ENCODE data around the gene MRPL49.

MRPL49 gene

DNA sequence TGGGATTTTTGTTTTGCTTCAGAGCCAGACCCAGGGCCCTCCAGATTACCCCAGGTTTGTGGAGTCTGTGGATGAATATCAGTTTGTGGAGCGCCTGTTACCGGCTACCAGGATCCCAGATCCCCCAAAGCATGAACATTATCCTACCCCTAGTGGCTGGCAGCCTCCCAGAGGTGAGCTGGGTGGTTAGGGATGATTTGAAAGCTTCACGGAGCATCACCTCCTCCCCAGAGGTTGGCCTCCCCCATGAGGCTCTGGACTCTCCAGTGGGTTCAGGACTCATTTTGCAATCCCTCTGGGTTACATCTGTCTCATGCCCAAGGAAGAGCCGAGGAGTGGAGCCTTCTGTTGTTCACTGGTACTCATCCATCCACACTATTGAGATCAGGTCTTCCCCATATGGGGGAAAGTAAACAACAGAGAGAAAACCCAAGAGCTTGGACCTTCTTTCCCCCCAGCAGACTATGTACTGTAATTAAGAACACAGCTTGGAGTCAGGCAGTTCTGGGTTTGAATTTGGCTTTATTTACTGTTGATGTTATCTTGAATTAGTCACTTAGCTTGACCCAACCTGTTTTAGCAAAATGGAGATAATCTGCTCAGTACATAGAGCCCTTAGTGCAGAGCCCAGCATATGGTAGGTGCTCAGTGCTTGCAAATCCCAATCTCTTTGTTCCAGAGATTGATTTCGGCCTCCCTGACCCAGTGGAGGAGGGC is 2.5 kb downstream of the MRPL49 start (continued):
- TF ChIP-seq, protein P1, sequence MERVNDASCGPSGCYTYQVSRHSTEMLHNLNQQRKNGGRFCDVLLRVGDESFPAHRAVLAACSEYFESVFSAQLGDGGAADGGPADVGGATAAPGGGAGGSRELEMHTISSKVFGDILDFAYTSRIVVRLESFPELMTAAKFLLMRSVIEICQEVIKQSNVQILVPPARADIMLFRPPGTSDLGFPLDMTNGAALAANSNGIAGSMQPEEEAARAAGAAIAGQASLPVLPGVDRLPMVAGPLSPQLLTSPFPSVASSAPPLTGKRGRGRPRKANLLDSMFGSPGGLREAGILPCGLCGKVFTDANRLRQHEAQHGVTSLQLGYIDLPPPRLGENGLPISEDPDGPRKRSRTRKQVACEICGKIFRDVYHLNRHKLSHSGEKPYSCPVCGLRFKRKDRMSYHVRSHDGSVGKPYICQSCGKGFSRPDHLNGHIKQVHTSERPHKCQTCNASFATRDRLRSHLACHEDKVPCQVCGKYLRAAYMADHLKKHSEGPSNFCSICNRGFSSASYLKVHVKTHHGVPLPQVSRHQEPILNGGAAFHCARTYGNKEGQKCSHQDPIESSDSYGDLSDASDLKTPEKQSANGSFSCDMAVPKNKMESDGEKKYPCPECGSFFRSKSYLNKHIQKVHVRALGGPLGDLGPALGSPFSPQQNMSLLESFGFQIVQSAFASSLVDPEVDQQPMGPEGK (CRISPR knock-in tag; IDR thresholded peaks at IDR 0.05; ENCODE audit: borderline replicate concordance) = no peak
- TF ChIP-seq PPARA (CRISPR knock-in tag; IDR thresholded peaks at IDR 0.05; ENCODE audit: borderline replicate concordance) = no peak
- no peak for TF ChIP-seq RARB (CRISPR knock-in tag; IDR thresholded peaks at IDR 0.05)
- no peak for TF ChIP-seq ESRRG (CRISPR knock-in tag; IDR thresholded peaks at IDR 0.05)
- TF ChIP-seq ZFP3 (CRISPR knock-in tag; IDR thresholded peaks at IDR 0.05) = no peak
- TF ChIP-seq ZFP30 (CRISPR knock-in tag; IDR thresholded peaks at IDR 0.05) = no peak
- TF ChIP-seq ZNF565 (CRISPR knock-in tag; conservative IDR thresholded peaks at IDR 0.05; ENCODE audit: low read depth) = no peak
- TF ChIP-seq ISL1 (CRISPR knock-in tag; IDR thresholded peaks at IDR 0.05) = no peak
- TF ChIP-seq ARNTL (CRISPR knock-in tag; IDR thresholded peaks at IDR 0.05; ENCODE audit: borderline replicate concordance, low read depth) = no peak

DNA sequence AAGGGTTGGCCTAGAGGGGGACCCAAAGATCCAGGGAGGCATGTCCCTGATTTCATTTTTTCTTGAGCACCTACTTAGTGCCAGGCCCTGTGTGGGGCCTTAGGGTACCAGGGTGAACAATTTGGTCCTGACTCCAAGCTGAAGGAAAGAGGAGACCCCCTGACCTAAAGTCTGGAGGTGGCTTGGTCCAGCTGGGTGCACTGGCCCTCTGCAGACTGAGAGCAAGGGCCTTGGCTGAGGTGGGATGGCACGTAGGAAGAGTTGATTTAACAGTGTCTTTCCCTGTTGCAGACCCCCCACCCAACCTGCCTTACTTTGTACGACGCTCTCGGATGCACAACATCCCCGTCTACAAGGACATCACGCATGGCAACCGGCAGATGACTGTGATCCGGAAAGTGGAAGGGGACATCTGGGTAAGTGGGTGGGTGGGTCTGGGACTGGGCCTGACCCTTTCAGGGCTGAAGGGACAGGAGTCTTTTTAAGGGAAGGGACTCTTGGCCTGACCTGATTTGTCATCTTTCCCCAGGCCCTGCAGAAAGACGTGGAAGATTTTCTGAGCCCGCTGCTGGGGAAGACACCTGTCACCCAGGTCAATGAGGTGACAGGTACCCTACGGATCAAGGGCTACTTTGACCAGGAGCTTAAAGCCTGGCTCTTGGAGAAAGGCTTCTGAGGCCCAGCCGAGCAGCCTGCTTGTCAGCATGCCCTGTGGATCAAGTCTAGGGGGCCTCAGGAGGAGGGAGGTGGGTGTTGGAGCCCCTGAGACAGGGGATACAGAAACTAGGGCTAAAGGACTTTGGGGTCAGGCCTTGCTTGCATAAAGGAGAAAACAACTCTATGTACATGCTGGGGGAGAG is 3.3 kb downstream of the MRPL49 start:
- no peak for ATAC-seq
- TF ChIP-seq, protein P2, sequence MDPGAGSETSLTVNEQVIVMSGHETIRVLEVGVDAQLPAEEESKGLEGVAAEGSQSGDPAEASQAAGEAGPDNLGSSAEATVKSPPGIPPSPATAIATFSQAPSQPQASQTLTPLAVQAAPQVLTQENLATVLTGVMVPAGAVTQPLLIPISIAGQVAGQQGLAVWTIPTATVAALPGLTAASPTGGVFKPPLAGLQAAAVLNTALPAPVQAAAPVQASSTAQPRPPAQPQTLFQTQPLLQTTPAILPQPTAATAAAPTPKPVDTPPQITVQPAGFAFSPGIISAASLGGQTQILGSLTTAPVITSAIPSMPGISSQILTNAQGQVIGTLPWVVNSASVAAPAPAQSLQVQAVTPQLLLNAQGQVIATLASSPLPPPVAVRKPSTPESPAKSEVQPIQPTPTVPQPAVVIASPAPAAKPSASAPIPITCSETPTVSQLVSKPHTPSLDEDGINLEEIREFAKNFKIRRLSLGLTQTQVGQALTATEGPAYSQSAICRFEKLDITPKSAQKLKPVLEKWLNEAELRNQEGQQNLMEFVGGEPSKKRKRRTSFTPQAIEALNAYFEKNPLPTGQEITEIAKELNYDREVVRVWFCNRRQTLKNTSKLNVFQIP (CRISPR knock-in tag; IDR thresholded peaks at IDR 0.05; ENCODE audit: borderline replicate concordance, low read depth) = no peak
- TF ChIP-seq ISL1 (CRISPR knock-in tag; IDR thresholded peaks at IDR 0.05) = no peak
- no peak for TF ChIP-seq OSR1 (CRISPR knock-in tag; IDR thresholded peaks at IDR 0.05)
- no peak for TF ChIP-seq ZNF8 (CRISPR knock-in tag; IDR thresholded peaks at IDR 0.05)
- no peak for TF ChIP-seq ZC3H10 (CRISPR knock-in tag; IDR thresholded peaks at IDR 0.05)
- TF ChIP-seq RARB (CRISPR knock-in tag; IDR thresholded peaks at IDR 0.05) = no peak
- TF ChIP-seq TCF4 (CRISPR knock-in tag; IDR thresholded peaks at IDR 0.05; ENCODE audit: borderline replicate concordance) = no peak

DNA sequence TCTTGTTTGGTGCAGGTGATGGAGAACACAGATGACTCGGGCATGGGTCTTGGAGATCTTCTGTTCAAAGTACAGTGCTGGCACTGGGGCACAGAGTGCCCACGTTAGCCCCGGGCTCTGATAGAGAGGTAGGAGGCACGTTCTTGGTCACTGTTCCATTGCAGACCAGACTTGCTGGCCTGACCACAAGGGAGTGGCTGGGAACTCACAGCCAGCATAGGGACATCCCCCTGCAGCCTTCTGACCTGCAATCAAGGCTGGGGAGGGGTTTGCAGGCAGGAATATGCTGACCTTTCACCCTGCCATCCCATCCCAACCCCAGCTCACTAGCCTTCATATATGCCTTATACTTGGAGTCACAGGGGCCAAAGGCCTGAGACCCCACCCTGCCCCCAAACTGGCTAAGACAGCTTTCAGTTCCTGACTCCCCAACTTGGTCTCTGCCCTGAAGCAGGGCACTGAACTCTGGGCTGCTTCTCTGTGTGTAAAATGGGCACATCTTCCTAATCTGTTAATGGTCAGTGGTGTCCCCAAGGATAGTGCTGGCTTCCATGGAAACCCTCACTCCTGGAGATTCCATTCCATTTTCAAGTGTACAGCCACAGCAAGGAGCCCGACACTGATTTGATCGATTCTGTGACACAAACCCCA is 4.6 kb downstream of the MRPL49 start:
- ATAC-seq = no peak
- TF ChIP-seq OSR1 (CRISPR knock-in tag; IDR thresholded peaks at IDR 0.05) (no peak), ZNF565 (CRISPR knock-in tag; conservative IDR thresholded peaks at IDR 0.05; ENCODE audit: low read depth) (no peak), ARNTL (CRISPR knock-in tag; IDR thresholded peaks at IDR 0.05; ENCODE audit: borderline replicate concordance, low read depth) (no peak), GLIS3 (CRISPR knock-in tag; IDR thresholded peaks at IDR 0.05) (no peak), PPARA (CRISPR knock-in tag; IDR thresholded peaks at IDR 0.05; ENCODE audit: borderline replicate concordance) (no peak), RARB (CRISPR knock-in tag; IDR thresholded peaks at IDR 0.05) (no peak), ZC3H10 (CRISPR knock-in tag; IDR thresholded peaks at IDR 0.05) (no peak), ZNF8 (CRISPR knock-in tag; IDR thresholded peaks at IDR 0.05) (no peak), ISL1 (CRISPR knock-in tag; IDR thresholded peaks at IDR 0.05) (no peak), TCF4 (CRISPR knock-in tag; IDR thresholded peaks at IDR 0.05; ENCODE audit: borderline replicate concordance) (no peak)

DNA sequence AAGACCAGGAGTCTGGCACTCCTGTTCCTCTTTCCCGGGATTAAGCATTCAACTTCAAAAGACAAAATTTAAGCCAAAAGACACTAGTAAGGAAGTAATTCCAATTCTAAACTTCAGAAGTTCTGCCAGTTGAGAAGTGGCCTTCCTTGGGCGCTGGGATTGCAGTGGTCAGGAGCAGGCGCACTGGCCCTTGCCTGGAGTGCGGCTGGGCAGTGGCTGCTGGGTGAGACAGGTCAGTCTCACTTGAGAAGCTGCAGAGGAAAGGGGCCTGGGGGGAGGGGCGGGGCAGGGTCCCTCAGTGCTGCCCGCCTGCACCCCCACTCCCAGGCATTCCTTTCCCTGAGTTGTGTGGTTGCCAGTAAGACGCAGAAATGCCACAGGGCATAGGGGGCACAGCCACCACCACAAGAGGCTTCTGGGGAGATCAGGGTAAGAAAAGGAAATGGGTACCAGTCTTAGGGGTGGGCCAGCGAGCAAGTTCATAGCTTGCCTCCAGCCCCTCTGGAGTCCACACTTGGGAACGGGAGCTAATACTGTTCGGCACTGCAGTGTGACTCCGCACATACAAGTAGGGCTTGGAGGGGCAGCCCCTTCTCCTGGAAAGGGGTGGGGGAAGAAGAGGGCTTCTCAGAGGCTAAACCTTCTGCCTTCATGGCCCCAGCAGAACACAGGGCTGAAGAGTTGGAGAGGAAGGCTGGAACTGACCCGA is 5.5 kb downstream of the MRPL49 start:
- ATAC-seq = no peak; the same call in 2 of the 3 replicates
- TF ChIP-seq, protein P2 (CRISPR knock-in tag; IDR thresholded peaks at IDR 0.05; ENCODE audit: borderline replicate concordance, low read depth) = no peak
- TF ChIP-seq ZNF8 (CRISPR knock-in tag; IDR thresholded peaks at IDR 0.05) = no peak
- no peak for TF ChIP-seq TCF4 (CRISPR knock-in tag; IDR thresholded peaks at IDR 0.05; ENCODE audit: borderline replicate concordance)
- TF ChIP-seq, protein P1 (CRISPR knock-in tag; IDR thresholded peaks at IDR 0.05; ENCODE audit: borderline replicate concordance) = no peak
- no peak for TF ChIP-seq ZNF70 (CRISPR knock-in tag; IDR thresholded peaks at IDR 0.05)
- TF ChIP-seq RARB (CRISPR knock-in tag; IDR thresholded peaks at IDR 0.05) = no peak
- TF ChIP-seq ESRRG (CRISPR knock-in tag; IDR thresholded peaks at IDR 0.05) = no peak
- TF ChIP-seq ISL1 (CRISPR knock-in tag; IDR thresholded peaks at IDR 0.05) = no peak
- no peak for TF ChIP-seq OSR1 (CRISPR knock-in tag; IDR thresholded peaks at IDR 0.05)
- no peak for TF ChIP-seq GLIS3 (CRISPR knock-in tag; IDR thresholded peaks at IDR 0.05)
- no peak for TF ChIP-seq ZNF565 (CRISPR knock-in tag; conservative IDR thresholded peaks at IDR 0.05; ENCODE audit: low read depth)
- no peak for TF ChIP-seq TOX (CRISPR knock-in tag; IDR thresholded peaks at IDR 0.05; ENCODE audit: borderline replicate concordance)
- TF ChIP-seq BACH2 (CRISPR knock-in tag; IDR thresholded peaks at IDR 0.05; ENCODE audit: borderline replicate concordance) = no peak
- TF ChIP-seq SNAI2 (CRISPR knock-in tag; IDR thresholded peaks at IDR 0.05) = no peak
- TF ChIP-seq, protein P3, sequence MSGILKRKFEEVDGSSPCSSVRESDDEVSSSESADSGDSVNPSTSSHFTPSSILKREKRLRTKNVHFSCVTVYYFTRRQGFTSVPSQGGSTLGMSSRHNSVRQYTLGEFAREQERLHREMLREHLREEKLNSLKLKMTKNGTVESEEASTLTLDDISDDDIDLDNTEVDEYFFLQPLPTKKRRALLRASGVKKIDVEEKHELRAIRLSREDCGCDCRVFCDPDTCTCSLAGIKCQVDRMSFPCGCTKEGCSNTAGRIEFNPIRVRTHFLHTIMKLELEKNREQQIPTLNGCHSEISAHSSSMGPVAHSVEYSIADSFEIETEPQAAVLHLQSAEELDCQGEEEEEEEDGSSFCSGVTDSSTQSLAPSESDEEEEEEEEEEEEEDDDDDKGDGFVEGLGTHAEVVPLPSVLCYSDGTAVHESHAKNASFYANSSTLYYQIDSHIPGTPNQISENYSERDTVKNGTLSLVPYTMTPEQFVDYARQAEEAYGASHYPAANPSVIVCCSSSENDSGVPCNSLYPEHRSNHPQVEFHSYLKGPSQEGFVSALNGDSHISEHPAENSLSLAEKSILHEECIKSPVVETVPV (CRISPR knock-in tag; IDR thresholded peaks at IDR 0.05) = no peak
- TF ChIP-seq PPARA (CRISPR knock-in tag; IDR thresholded peaks at IDR 0.05; ENCODE audit: borderline replicate concordance) = no peak
- no peak for TF ChIP-seq CSDC2 (CRISPR knock-in tag; IDR thresholded peaks at IDR 0.05)
